Vagina (tissue), 2 donors: ENCODE data around the gene VAV3. TPM values are rescaled to one million over a fixed set of nuclear protein-coding genes. Genes with fewer than 3 reads are reported as not detected.
"Not testable (repeated sequence)": the region's sequence is repeated elsewhere in the genome, so short reads cannot be mapped to it uniquely, and the experiment has no call there.

Experiments used
- DNase-seq, 2 donors: peaks; one replicate each; pipeline ENCODE4 v3.0.0-alpha.2; 2017; ENCODE audit errors: extremely low spot score in 2 of 2
- H3K27ac ChIP-seq: fragments of 200-600 bp; sonication (generic); one replicate; pipeline ENCODE4 v1.5.1; 2019
- H3K27me3 ChIP-seq: fragments of 200-600 bp; sonication (generic); one replicate; pipeline ENCODE4 v1.5.1; 2019
- H3K36me3 ChIP-seq, 2 donors: fragments of 200-600 bp; sonication (generic); one replicate each; pipeline ENCODE4 v1.5.1; 2017 to 2019
- H3K4me1 ChIP-seq: fragments of 200-600 bp; sonication (generic); one replicate; pipeline ENCODE4 v1.5.1; 2019
- H3K4me3 ChIP-seq, 2 donors: fragments of 200-600 bp; sonication (generic); 1 replicate in 1 of 2; 2 replicates in 1 of 2; pipeline ENCODE4 v1.5.1; 2016 to 2019
- H3K9me3 ChIP-seq: fragments of 200-600 bp; sonication (generic); one replicate; pipeline ENCODE4 v1.5.1; 2019
- POLR2A ChIP-seq, 2 donors: fragments of 450-650 bp; IDR thresholded peaks; one replicate each; pipeline ENCODE4 v1.6.1; 2017; ENCODE audit warnings: antibody characterized with exemption in 2 of 2, mild to moderate bottlenecking in 2 of 2, moderate library complexity in 2 of 2
- POLR2AphosphoS5 ChIP-seq, 2 donors: sonication (generic); formaldehyde crosslinking; IDR thresholded peaks; one replicate each; pipeline ENCODE4 v1.9.0; 2017; ENCODE audit warnings: antibody characterized with exemption in 2 of 2, mild to moderate bottlenecking in 2 of 2, low read depth in 1 of 2; ENCODE audit not compliant: insufficient read depth in 1 of 2
- intact Hi-C: fragments of 100-400 bp; cut with DNase I; formaldehyde crosslinking; loops from one replicate; pipeline ENCODE4 v1.15.1; 2023
- total RNA-seq: library from RNA; depleted of rRNA; stranded (reverse); fragments of >200 nt; gene quantifications from one replicate; pipeline ENCODE4 v1.2.3, GENCODE V29; 2016
- TF ChIP-seq, protein P1 (sequence below), 3 experiments: fragments of 450-650 bp in 2 of 3; fragments of 200-600 bp in 1 of 3; sonication (generic) in 1 of 3; IDR thresholded peaks; one replicate each; pipeline ENCODE4 v1.5.1; 2017 to 2019; ENCODE audit warnings: antibody characterized with exemption in 3 of 3, mild to moderate bottlenecking in 2 of 3, moderate library complexity in 2 of 3

Gene VAV3
- total RNA-seq, 1 donor from 2014 or later: 67.5 TPM

DNA sequence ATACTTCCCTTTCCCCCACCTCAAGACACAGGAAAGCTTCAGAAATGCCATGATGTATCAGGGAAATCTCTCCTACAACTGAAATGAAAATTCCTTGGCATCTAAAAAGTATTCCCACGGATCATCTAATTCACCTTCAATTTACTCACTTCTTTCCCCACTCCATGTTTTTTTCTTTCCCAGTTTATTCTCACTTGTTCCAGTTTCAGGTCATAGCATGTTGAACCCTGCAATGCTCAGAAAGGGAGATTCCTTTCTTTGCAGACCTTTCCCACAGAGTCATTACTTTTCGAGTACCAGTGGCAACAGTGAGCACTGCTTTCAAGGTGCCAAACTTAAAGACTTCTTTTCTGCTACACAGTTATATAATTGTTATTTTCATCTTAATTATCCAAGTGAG lies 305.0 kb downstream of the VAV3 start:
- H3K9me3 ChIP-seq: no peaks in the 10 kb centered on the region
- TF ChIP-seq, protein P1, sequence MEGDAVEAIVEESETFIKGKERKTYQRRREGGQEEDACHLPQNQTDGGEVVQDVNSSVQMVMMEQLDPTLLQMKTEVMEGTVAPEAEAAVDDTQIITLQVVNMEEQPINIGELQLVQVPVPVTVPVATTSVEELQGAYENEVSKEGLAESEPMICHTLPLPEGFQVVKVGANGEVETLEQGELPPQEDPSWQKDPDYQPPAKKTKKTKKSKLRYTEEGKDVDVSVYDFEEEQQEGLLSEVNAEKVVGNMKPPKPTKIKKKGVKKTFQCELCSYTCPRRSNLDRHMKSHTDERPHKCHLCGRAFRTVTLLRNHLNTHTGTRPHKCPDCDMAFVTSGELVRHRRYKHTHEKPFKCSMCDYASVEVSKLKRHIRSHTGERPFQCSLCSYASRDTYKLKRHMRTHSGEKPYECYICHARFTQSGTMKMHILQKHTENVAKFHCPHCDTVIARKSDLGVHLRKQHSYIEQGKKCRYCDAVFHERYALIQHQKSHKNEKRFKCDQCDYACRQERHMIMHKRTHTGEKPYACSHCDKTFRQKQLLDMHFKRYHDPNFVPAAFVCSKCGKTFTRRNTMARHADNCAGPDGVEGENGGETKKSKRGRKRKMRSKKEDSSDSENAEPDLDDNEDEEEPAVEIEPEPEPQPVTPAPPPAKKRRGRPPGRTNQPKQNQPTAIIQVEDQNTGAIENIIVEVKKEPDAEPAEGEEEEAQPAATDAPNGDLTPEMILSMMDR (IDR thresholded peaks at IDR 0.05): no peak
- TF ChIP-seq POLR2AphosphoS5 (IDR thresholded peaks at IDR 0.05; ENCODE audit: insufficient read depth in 1 of 2, low read depth in 1 of 2) (no peak), POLR2A (IDR thresholded peaks at IDR 0.05) (no peak)
- no peak overlapping the region for H3K4me3 ChIP-seq
- H3K27ac ChIP-seq: no peak overlapping the region
- no peaks in the 10 kb centered on the region for H3K36me3 ChIP-seq
- H3K4me1 ChIP-seq: peaks cover 6% of the 10 kb centered on the region
- intact Hi-C loops: no loop called here
- no peaks in the 10 kb centered on the region for H3K27me3 ChIP-seq
- DNase-seq: no peak

DNA sequence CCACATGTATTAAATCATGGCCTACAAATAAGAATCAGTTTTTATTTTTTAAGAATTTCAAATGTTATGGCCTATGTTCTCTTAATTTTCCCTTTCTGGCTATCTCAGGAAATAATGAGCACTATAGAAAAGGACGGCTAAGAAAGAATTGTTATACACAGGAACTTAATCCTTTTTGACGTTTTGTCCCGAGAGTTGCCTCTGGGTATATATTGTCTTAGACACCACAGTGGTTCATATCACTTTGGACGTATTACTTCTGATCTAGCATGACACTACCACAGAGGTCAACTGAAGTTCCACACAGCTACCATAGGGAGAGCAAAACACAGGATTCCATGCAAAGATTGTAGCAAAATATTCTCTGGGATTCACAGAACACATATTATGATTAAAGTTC lies 307.6 kb downstream of the VAV3 start:
- TF ChIP-seq POLR2A (IDR thresholded peaks at IDR 0.05) (no peak), POLR2AphosphoS5 (IDR thresholded peaks at IDR 0.05; ENCODE audit: insufficient read depth in 1 of 2, low read depth in 1 of 2) (no peak)
- TF ChIP-seq, protein P1 (IDR thresholded peaks at IDR 0.05): no peak
- Histone ChIP-seq H3K27me3 (no peaks in the 10 kb centered on the region), H3K4me3 (no peak overlapping the region), H3K9me3 (no peaks in the 10 kb centered on the region), H3K27ac (no peak overlapping the region), H3K36me3 (no peaks in the 10 kb centered on the region), H3K4me1 (no peaks in the 10 kb centered on the region)
- DNase-seq: no peak
- intact Hi-C loops: no loop called here

DNA sequence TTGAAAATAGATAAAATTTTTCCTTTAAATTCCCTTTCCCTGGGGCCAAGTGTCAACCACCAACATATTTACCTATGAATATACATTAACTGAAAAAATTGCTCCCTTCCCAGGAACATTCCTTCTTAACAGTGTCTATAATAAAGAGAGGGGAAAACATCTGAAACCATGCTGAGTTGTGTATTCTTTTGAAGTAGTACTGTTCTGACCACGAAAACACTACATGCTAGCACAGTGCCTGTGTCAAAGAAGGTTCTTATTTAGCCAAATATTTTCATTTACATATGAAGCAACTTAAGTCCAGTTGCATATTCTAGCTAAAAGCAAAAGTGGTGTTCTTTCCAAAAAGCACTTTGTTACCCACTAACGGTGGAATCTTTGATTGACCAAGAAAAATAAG lies 311.2 kb downstream of the VAV3 start:
- H3K9me3 ChIP-seq: no peaks in the 10 kb centered on the region
- TF ChIP-seq, protein P1 (IDR thresholded peaks at IDR 0.05): no peak
- TF ChIP-seq POLR2AphosphoS5 (IDR thresholded peaks at IDR 0.05; ENCODE audit: insufficient read depth in 1 of 2, low read depth in 1 of 2) (no peak), POLR2A (IDR thresholded peaks at IDR 0.05) (no peak)
- H3K27ac ChIP-seq: no peak overlapping the region
- intact Hi-C loops: no loop called here
- no peaks in the 10 kb centered on the region for H3K27me3 ChIP-seq
- H3K36me3 ChIP-seq: no peaks in the 10 kb centered on the region
- H3K4me3 ChIP-seq: no peak overlapping the region
- DNase-seq: no peak
- peaks cover 3% of the 10 kb centered on the region for H3K4me1 ChIP-seq

DNA sequence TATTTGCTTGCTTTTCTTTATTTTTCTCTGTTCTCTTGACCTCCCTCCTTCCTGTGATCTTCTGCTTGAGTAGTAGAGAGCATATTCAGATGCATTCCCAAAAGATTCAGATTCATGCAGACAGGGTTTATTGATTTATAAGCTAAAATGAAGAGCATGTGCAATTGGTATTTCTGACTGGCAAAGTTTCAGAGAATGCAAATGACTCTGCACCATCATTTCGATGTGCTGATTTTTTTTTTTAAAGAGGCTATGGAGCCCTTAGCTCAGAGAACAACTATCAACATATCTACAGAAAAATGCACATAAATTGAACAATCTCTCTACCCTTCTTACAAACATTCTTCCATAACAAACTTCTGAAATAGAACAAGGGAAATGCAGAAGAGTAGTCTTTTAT lies 312.0 kb downstream of the VAV3 start:
- Histone ChIP-seq H3K36me3 (no peaks in the 10 kb centered on the region), H3K4me1 (peaks cover 7% of the 10 kb centered on the region), H3K27me3 (no peaks in the 10 kb centered on the region), H3K4me3 (no peak overlapping the region), H3K27ac (no peak overlapping the region), H3K9me3 (no peaks in the 10 kb centered on the region)
- intact Hi-C loops: no loop called here
- DNase-seq: no peak
- TF ChIP-seq POLR2AphosphoS5 (IDR thresholded peaks at IDR 0.05; ENCODE audit: insufficient read depth in 1 of 2, low read depth in 1 of 2): no peak
- no peak for TF ChIP-seq POLR2A (IDR thresholded peaks at IDR 0.05)
- TF ChIP-seq, protein P1 (IDR thresholded peaks at IDR 0.05): no peak

DNA sequence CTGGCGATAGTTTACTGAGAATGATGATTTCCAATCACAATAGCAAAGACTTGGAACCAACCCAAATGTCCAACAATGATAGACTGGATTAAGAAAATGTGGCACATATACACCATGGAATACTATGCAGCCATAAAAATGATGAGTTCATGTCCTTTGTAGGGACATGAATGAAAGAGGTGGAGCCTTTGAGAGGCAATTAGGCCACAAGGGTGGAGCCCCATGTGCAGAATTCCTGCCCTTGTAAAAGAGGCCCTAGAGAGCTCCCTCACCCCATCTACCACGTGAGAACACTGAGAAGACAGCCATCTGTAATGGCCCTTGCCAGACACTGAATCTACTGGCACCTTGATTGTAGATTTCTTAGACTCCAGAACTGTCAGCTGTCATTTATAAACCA lies 314.2 kb downstream of the VAV3 start:
- H3K27ac ChIP-seq, H3K9me3 ChIP-seq, H3K36me3 ChIP-seq, DNase-seq, H3K4me3 ChIP-seq, intact Hi-C loops, H3K27me3 ChIP-seq: not testable (repeated sequence)
- peaks cover 12% of the 10 kb centered on the region for H3K4me1 ChIP-seq

DNA sequence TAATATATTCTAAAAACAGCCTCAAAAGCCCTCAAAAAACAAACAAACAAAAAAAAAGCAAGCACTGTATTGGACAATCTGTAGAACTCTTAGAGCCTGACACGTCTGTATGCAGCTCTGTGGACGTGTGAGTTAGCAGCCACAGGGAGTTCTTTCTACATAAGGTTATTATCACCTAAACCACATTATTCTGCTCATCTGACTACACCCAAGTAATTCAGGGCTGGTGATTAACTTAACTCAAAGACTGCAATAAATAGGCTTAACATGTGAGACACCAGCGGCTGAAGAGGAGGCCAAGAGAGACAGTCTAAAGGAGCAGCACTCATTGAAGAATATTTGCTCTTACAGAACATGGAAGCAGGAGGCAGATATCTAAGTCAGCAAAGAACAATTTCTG lies 316.0 kb downstream of the VAV3 start:
- no peak for DNase-seq
- Histone ChIP-seq H3K4me3 (no peak overlapping the region), H3K27me3 (no peaks in the 10 kb centered on the region), H3K27ac (no peak overlapping the region), H3K9me3 (no peaks in the 10 kb centered on the region), H3K4me1 (peaks cover 16% of the 10 kb centered on the region), H3K36me3 (no peaks in the 10 kb centered on the region)
- intact Hi-C loops: no loop called here
- TF ChIP-seq POLR2AphosphoS5 (IDR thresholded peaks at IDR 0.05; ENCODE audit: insufficient read depth in 1 of 2, low read depth in 1 of 2) (no peak), POLR2A (IDR thresholded peaks at IDR 0.05) (no peak)
- TF ChIP-seq, protein P1 (IDR thresholded peaks at IDR 0.05): no peak
